ENCODE results near the gene GRIA4.
"Not testable (repeated sequence)": the region's sequence is repeated elsewhere in the genome, so short reads cannot be mapped to it uniquely, and the experiment has no call there.

Gene GRIA4

DNA sequence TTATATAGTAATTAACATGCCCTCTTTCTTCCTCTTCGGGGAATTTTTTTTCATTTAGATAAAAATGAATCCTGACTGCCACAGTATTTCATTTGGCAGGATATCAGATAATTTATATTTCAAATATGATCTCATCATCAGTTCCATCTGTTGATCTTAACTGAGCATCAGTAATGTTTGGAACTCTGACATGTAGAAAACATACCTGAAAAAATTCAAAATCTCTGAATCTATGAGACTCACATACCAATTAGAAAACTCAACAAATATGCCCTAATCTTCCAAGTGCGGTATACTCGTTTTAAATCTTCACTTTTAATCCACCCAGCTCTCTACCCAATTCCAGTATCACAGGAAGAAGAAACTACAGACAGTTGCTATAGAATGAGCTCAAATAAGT, 250.2 kb downstream of the GRIA4 start:
- DNase-seq (ENCODE audit: low spot score) = no peak

DNA sequence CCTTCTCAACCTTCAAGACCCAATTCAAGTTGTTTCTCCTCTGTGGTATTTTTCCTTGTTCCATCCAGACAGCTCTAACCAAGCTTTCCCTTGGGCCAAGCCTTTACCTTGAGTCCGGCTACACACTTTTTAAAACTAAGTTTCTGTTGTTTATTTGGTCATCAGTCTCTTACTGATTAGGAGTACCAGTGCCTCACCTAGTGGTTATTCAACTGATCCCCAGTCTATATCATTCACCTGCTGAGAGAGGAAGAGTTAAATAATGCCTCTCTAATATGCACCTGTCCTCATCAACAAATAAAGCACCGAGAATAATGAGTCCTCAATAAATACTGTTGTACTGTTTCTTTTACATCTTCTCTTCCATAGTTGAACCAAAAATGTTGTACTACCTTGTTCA, 251.4 kb downstream of the GRIA4 start:
- no peak for DNase-seq (ENCODE audit: low spot score)

DNA sequence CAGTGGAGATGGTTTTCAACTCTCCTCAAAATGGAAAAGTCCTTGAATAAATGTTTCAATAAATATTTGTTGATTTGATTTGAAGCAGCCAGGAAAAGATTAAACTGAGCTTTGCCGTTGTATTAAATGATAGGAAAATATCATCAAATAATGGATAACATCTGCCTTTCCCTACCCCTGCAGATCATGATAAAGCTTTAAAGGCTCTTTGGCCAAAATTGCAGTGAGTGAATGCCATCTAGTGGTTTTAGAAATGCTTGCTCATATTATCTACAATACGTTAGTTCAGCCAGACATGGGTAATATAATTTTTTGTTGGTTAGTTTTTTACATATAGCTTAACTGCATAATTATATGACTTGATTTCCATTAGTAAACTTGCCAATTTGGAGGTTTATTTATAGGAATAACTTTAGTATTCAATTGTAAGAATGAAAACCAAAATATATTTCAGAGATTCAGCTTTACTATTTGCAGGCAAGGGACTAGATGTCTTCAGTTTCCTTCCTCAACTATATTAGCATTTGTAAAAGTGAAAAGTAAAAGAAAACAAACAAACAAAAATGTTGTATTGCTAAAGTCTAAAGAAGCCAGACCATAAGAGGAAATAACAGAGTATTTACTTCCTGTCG, 253.0 kb downstream of the GRIA4 start:
- DNase-seq (ENCODE audit: low spot score) = peak; percentile 45

DNA sequence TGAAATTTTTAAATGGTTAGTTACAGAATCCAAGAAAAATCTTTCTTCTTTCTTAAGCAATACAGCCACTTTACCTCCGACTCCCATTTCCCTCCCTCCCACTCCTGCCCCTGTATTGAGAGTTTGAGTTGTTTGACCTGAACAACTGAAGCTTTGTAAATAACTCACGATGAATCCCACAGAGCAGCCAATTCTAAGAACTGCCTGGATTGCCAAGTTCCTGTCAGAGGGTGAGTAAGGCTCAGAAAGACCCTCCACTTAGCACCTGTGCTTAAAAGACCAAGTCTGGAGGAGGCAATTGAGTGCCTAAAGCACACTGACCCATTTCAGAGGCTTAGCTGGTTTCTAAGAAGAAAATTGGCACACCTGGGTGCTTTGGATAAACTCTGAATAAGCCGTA, 253.7 kb downstream of the GRIA4 start:
- DNase-seq (ENCODE audit: low spot score) = no peak

DNA sequence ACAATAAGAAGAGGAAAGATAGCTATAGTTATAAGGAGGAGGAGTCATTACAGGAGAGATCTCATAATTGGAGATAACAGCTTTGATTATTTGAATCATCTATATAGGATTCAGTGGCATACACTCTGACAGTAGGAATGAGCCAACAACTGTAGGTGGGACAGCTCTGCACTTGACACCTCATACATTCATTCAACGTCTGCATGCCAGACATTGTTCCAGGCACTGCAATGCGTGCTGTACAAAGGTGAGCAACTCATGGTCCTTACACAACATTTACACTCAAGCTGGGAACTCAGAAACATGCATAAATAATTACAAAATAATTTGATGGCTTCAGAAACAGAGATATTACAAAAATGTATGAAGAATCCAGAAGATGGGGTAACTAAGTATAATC, 257.9 kb downstream of the GRIA4 start:
- DNase-seq (ENCODE audit: low spot score) = no peak

DNA sequence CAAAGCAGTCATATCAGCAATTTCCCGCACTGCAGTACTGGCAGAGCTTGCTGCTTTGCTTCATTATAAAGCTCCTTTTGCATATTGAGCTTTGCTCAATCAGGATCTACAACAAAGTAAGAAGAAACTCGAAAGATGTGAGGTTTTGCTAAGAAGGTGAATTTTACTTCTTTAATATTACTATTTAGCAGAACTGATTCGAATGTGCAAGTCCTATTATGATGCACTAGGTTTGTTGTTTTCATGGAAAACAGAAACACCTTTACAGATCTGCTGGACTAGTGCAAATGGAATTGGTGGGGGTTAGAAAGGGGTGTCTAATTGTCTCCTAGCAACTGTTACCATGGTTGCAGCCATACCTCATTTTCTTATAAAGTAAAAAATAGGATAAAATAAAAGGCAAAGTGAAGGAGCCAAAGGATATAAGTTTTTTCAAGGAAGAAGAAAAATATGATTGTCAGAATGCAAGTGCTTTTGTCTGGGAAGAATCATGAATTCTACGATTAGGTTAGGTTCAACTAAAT, 259.0 kb downstream of the GRIA4 start:
- no peak for DNase-seq (ENCODE audit: low spot score)

DNA sequence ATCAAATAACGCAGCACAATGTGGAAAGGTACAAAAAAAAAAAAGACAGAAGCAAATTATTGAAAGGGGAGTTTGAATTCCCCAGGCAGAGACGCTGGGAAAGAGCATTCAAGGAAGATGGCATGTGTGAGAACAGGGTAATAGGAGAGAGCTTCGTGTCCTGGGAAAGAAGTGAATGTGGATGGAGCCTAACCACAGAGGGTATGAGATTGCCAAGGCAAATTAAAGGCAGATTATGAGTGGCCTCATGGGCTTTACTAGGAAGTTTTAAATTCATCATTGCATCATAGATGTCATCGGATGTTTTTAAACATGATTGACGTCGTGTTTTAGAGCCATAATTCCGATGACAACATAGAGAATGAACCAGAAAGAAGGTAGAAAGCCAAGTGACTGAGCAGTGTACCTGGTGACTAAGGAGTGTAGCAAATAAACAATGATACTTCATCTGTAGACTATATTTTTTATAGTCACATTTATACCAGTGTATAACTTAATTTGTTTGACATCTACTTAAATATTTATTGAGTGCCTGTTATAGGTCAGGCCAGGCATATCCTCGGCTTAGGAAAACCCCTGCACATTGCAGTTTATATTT, 260.7 kb downstream of the GRIA4 start:
- no peak for DNase-seq (ENCODE audit: low spot score)

DNA sequence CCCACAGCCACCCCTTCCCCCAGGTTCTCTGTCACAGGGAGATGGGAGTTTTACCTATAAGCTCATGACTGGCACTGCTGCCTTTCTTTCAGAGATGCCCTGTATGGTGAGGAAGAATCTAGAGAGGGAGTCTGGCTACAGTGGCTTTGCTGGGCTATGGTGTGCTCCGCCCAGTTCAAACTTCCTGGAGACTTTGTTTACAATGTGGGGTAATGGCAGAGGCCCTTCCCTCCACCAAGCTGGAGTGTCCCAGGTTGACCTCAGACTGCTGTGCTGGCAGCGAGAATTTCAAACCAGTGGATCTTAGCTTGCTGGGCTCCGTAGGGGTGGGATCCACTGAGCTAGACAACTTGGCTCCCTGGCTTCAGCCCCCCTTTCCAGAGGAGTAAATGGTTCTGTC, 268.6 kb downstream of the GRIA4 start:
- DNase-seq (ENCODE audit: low spot score) = no peak

DNA sequence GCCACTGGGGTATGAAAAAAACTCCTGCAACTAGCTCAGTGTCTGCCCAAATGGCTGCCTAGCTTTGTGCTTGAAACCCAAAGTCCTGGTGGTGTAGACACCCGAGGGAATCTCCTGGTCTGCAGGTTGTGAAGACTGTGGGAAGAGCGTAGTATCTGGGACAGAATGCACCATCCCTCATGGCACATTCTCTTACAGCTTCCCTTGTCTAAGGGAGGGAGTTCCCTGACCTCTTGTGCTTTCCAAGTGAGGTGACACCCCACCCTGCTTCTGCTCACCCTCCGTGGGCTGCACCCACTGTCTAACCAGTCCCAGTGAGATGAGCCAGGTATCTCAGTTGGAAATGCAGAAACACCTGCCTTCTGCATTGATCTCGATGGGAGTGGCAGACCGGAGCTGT, 269.1 kb downstream of the GRIA4 start:
- DNase-seq (ENCODE audit: low spot score) = not testable (repeated sequence)

DNA sequence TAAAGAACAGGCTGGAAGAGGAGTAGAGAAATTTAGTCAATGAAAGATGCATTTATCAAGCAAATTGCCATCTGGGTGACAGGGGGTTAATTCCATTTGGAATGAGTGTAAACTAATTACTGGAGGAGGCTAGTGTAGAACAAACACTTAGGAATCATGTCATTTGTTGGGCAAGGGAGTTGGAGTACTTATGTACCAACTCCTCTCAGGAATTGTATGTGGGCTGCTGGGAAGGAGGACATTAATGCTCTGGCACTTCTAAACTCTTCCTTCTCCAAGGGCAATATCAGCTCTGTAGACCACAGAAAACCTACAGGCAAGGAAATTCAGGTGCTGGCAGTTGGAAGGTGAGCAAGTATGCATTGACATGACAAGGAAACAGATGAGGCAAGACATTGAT, 271.2 kb downstream of the GRIA4 start:
- no peak for DNase-seq (ENCODE audit: low spot score)

DNA sequence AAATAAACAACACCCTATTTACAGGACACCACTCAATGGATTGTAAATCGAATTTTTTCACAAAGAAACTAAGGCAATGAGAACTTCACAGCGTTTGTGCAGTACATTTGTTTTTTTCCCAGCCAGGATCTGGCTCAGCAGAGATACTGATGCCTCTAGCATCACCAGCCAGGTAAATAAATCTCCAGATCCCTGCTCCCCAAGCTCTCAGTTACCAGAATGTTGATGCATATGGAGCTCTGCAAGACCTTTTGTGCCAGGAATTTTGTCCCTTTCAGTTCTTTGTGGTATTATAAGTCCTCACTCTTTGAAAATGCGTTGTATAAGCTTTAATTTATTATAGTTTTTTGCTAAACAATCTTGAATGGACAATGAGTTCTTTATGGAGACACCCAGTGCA, 274.6 kb downstream of the GRIA4 start:
- DNase-seq (ENCODE audit: low spot score) = no peak

DNA sequence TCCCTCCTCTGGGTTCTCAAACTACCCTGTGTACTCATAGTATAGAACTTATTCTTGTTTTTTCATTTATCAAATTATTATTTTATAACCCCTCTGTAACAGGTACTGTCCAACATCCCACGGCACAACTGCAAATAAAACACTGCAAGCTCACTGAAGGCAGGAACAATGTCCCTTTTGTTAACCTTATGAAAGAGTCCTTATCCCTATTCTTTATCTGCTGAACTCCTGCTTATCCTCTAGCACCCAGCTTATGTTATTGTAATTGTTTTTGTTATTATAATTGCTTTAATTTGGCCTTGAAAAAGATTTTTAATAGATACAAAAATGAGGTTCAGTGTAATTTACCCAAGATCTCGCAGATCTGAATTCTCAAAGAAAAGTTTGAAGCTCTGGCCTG, 281.8 kb downstream of the GRIA4 start:
- DNase-seq (ENCODE audit: low spot score) = no peak

DNA sequence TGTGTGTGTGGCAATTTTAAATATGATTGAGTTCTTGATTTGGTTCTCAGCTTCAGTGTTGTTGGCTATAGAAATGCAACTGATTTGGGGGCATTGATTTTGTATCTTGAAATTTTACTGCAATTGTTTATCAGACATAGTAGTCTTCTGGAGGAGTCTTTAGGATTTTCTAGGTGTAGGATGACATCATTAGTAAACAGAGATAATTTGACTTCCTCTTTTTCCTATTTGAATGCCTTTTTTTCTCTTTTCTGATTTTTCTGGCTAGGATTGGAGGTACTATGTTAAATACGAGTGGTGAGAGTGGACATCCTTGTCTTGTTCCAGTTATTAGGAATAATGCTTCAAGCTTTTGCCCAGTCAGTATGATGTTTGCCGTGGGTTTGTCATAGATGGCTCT, 287.3 kb downstream of the GRIA4 start:
- DNase-seq (ENCODE audit: low spot score) = no peak

DNA sequence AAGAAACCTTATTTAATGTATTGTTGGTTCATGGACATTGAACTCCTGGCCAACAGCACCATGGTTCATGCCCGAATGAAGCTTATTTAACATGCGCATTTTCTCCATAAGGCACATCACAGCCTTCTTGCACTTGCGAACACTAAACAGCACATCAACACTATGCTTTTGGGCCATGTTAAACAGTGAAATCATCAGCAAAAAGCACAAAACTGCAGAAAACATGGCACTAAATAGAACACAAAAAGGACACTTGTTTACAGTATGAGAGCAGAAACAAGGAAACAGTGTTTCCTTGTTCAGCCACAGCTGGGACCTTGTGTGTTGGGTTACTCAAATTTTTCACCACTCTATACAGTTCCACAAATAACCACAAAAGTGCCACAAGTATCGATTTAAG, 289.9 kb downstream of the GRIA4 start:
- no peak for DNase-seq (ENCODE audit: low spot score)

DNA sequence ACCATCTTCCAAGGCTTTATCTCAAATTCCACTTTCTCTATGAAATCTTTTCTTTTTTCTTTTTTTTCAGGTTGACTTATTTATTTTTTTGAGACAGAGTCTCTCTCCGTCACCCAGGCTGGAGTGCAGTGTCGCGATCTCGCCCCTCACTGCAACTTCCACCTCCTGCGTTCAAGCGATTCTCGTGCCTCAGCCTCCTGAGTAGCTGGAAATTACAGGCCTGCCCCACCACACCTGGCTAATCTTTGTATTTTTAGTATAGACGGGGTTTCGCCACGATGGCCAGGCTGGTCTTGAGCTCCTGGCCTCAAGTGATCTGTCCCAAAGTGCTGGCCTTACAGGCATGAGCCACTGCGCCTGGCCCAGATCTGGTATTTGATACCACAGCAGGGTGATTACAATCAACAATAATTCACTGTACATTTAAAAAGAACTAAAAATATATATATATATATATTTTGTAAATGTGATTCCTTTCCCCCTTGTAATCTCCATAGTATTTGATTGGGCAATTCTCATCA, 290.7 kb downstream of the GRIA4 start:
- no peak for DNase-seq (ENCODE audit: low spot score)

DNA sequence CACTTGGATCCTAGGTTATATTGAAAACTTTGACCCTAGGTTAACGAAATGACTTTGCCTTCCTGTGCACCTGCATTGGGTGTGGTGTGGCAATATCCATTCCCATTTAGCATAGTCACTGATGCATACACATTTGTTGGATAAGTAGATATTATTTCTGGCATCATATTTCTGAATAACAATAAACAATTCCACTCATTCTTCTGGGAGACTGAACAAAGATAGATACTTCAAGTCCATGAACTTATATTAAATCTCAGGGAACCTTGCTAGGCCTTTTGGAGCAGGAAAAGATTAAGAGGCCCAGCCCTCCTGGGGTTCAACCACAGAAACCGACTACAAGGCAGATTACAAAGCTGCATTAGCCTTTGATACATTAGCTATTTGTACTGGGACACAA, 293.2 kb downstream of the GRIA4 start:
- DNase-seq (ENCODE audit: low spot score) = no peak

DNA sequence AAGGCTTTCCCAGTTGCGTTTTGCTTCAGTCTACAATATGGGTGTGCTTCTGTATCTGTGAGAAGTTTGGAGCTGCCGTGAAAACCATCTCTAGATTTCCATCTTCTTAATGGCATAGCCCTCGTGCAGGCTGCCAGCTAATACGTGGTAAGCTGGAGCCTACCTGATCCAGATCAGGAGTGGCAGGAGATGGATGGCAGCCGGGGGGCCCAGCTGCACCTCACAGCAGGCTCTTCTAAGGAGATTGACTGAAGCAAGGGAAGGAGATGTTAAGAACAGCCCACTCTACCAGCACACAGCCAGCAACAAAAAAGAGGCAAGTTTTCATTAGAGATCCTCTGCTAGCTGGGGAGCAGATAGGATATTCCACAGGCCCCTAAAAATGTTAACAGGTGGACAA, 296.6 kb downstream of the GRIA4 start:
- DNase-seq (ENCODE audit: low spot score) = no peak

DNA sequence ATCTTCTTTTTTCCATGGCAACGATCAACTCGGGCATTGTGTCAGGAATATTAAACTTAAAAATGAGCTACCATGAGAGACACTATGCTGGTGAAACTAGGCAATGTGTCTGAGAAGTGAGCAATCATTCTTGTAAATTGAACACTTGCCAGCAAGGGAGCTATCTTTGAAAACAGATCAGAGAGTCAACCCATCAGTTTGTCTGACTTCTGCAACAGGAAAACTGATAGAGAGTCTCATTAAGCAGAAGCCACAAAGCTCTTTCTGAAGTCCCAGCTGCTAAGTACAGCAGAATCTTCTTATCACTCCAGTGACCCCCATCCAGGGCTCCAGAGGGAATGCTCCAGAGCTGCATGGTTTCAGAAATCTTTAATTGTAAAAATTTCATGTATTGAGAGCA, 297.4 kb downstream of the GRIA4 start:
- DNase-seq (ENCODE audit: low spot score) = no peak

DNA sequence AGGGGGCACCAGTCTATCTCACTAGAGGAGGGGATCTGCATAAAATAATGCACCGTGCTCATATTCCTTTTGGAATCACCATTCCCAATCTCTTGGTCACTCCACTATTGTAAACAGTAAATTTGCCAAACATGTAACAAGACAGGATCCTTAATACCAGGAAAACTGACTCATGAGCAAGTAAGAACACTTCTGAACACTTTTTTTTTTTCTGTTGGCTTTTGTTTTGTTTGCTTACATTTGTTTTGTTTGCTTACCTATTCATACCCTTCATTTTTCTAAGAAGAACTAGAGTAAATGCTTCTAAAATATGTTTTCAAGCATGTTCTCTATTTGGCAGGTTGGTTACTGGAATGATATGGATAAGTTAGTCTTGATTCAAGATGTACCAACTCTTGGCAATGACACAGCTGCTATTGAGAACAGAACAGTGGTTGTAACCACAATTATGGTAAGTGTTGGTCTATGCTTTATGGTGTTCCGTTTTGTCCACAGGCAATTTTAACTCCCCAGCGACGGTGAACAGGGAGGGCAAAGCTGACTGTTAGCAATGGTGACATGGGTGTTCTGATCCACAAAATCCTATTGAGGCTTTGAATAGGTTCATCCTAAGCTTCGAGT, 300.3 kb downstream of the GRIA4 start:
- no peak for DNase-seq (ENCODE audit: low spot score)

DNA sequence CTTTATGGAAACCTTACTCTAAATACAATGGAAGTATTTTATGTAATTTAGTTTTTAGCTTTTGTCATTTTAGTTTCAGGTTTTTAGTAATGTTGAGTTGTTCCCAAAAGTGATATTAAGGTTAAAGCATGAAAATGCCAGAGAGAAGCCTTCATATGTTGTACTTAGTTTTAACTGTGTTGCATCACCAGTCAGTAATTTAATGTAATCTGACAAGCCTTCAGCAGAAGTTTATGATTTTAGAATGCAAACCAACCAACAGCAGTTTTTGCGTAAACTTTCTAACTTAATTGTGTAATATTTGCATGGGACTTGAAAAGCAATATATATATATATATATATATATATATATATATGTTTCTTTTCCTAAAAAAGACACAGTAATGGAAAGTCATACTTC, 301.6 kb downstream of the GRIA4 start:
- no peak for DNase-seq (ENCODE audit: low spot score)

DNA sequence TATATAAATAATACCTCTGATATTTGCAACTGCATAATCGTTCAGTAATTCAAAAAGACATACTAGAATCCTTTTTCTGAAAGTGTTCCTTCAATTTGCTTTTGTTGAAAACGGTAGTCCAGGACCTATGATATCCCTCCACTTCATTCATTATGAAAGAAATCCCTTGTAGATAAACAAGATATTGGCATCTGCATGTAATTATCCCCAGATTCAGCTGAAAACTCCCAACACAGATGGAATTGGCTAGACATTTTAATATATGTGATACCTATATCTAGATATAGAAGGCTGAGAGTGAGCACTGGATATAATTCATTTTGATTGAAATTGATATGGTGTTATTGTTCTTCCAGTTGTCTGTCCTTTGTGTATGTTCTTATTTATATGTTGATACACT, 302.8 kb downstream of the GRIA4 start:
- DNase-seq (ENCODE audit: low spot score) = no peak

DNA sequence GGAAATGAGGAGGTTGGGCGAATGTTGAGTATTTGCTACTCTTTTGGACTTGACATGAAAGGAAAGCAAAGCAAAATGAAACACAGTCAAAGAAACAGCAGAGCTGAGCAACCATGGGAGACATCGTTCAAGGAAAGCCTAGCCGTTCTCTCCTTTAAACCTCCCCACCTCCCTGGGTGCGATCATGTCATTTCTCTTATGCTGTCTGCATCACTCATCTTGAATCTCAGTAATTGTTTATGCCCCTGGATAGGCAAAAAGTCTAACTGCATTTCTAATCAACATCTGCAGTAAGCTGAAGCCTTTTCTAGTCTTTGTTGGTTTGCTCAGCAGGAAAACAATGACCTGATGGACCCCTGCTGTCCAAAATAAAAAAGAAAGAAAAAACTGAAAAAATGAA, 305.1 kb downstream of the GRIA4 start:
- DNase-seq (ENCODE audit: low spot score) = no peak

DNA sequence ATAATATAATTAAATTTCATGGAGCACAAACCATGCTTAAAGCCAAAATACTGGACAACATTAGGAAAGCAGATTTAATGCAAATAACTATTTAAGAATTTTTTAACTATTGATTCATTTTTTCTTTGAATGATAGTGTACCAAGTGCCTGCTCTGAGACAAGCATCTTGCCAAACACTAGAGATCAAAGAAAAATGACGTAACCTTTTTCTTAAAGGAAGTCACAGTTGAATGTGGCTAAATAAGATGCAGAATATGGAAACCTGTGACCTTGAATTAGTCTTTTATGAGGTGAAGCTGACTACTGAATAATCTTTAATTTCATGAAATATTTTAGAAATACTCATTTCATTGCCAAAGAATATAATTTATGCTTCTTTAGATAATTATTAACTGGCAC, 308.2 kb downstream of the GRIA4 start:
- DNase-seq (ENCODE audit: low spot score) = no peak

DNA sequence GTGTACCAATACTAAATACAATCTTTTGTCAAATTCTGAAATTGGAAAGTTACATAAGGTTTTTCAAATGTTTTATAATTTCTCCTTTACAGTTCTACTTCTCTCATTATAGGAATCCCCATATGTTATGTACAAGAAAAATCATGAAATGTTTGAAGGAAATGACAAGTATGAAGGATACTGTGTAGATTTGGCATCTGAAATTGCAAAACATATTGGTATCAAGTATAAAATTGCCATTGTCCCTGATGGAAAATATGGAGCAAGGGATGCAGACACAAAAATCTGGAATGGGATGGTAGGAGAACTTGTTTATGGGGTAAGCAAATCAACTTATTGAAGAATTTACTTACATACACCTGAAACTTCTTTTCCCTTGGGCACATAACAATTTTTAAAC, 308.7 kb downstream of the GRIA4 start:
- no peak for DNase-seq (ENCODE audit: low spot score)
